Small intestine (tissue), 16 donors: ENCODE results near the gene FAM83D. TPM values are rescaled to one million over a fixed set of nuclear protein-coding genes. Genes with fewer than 3 reads are reported as not detected.

Experiments
- DNase-seq, 2 donors: peaks; one replicate each; pipeline versions ENCODE4 v3.0.0 to v3.0.0-alpha.2; 2013
- FAIRE-seq: peaks from 2 replicates; lab custom pipeline; 2012; peaks lifted over from hg19 to GRCh38; lab: Jason Lieb, UNC
- H3K27ac ChIP-seq, 3 donors: one replicate each; pipeline ENCODE4 v1.5.1; 2013; ENCODE audit warnings: low read length in 2 of 3, mild to moderate bottlenecking in 2 of 3, control low read depth in 1 of 3, inconsistent platforms in 1 of 3, low read depth in 1 of 3, moderate library complexity in 1 of 3
- H3K27me3 ChIP-seq, 3 donors: one replicate each; pipeline ENCODE4 v1.6.1; 2013; ENCODE audit warnings: low read length in 3 of 3, inconsistent platforms in 1 of 3; ENCODE audit not compliant: control insufficient read depth in 3 of 3, insufficient read depth in 3 of 3
- H3K36me3 ChIP-seq, 3 donors: one replicate each; pipeline ENCODE4 v1.6.1; 2013; ENCODE audit warnings: low read length in 3 of 3, inconsistent platforms in 1 of 3, low read depth in 1 of 3, mild to moderate bottlenecking in 1 of 3, moderate library complexity in 1 of 3; ENCODE audit not compliant: control insufficient read depth in 3 of 3, insufficient read depth in 2 of 3
- H3K4me1 ChIP-seq, 3 donors: one replicate each; pipeline ENCODE4 v1.6.1; 2013; ENCODE audit warnings: low read length in 2 of 3, inconsistent platforms in 1 of 3, low read depth in 1 of 3, mild to moderate bottlenecking in 1 of 3, moderate library complexity in 1 of 3; ENCODE audit not compliant: control insufficient read depth in 3 of 3, insufficient read depth in 2 of 3
- H3K4me3 ChIP-seq, 3 donors: one replicate each; pipeline ENCODE4 v1.5.1; 2013; ENCODE audit warnings: low read length in 3 of 3, control low read depth in 1 of 3, inconsistent platforms in 1 of 3, low read depth in 1 of 3, mild to moderate bottlenecking in 1 of 3, moderate library complexity in 1 of 3
- H3K9me3 ChIP-seq, 2 donors: one replicate each; pipeline ENCODE4 v1.6.1; 2013; ENCODE audit warnings: low read depth in 1 of 2, low read length in 1 of 2; ENCODE audit not compliant: control insufficient read depth in 2 of 2, insufficient read depth in 1 of 2
- WGBS, 3 donors: extraction: QIAGEN DNeasy Blood & Tissue Kit; methylation state at CpG; one replicate each; pipeline ENCODE4 v1.1.7; 2013; 5-methylcytosine and 5-hydroxymethylcytosine counted together
- long read RNA-seq, 10 donors: transcript quantifications; one replicate each; lab custom pipeline, GENCODE V29; 2026
- polyA plus RNA-seq, 4 donors: library from polyadenylated mRNA; stranded (reverse) in 3 of 4; unstranded in 1 of 4; fragments of 200-250 nt in 3 of 4; fragments of 120-200 nt in 1 of 4; gene quantifications; one replicate each; pipeline versions ENCODE4 v1.2.1 to v1.2.3, GENCODE V29; 2013
- donor health status: healthy with polysubstance abuse.
- donor health status: control.
- donor health status: control.
- donor health status: Bipolar disorder and iron deficiency.
- donor health status: healthy.

Gene FAM83D
- 10 to 100 TPM in 1 of 4 donors, 1 to 10 TPM in 3; 1.1 to 11.6 (median 4.5) TPM for polyA plus RNA-seq
- long read RNA-seq, donor 1, transcript FAM83D-201 (4 exons, 2,475 nt), result major isoform, 6 of 6 reads
- long read RNA-seq, donor 1, partial matches to known transcripts, result 0 of 6 reads
- long read RNA-seq, donor 1, other reads (novel, unspliced or antisense), result 0 of 6 reads
- long read RNA-seq, donor 2, result 0 reads
- long read RNA-seq, donor 3, partial matches to known transcripts, result 0 of 3 reads
- long read RNA-seq, donor 3, other reads (novel, unspliced or antisense), result 0 of 3 reads
- long read RNA-seq, donor 4, result 0 reads
- long read RNA-seq, donor 5, result 0 reads
- long read RNA-seq, donor 6, partial matches to known transcripts, result 0 of 2 reads
- long read RNA-seq, donor 6, other reads (novel, unspliced or antisense), result 0 of 2 reads
- long read RNA-seq, donor 7, transcript FAM83D-201 (4 exons, 2,475 nt), result major isoform, 21 of 21 reads
- long read RNA-seq, donor 7, partial matches to known transcripts, result 0 of 21 reads
- long read RNA-seq, donor 7, other reads (novel, unspliced or antisense), result 0 of 21 reads
- long read RNA-seq, donor 8, partial matches to known transcripts, result 0 of 2 reads
- long read RNA-seq, donor 8, other reads (novel, unspliced or antisense), result 0 of 2 reads
- long read RNA-seq, donor 9, partial matches to known transcripts, result 0 of 1 reads
- long read RNA-seq, donor 9, other reads (novel, unspliced or antisense), result 0 of 1 reads
- long read RNA-seq, donor 10, partial matches to known transcripts, result 0 of 4 reads
- long read RNA-seq, donor 10, other reads (novel, unspliced or antisense), result 0 of 4 reads

GRCh38 chr20:38926142-38926933 is at the start of gene FAM83D:
Gene FAM83D (plus strand): TSS chr20:38926417. CDS start chr20:38926443, 26 bp downstream.
- DNase-seq, result peak; percentile 98 to 99
- 0% methylated on average over 78 to 95 of the region's 95 CpGs for WGBS, 3 donors
- H3K36me3 ChIP-seq, result no peaks in the 10 kb centered on the region
- FAIRE-seq, result no peak
- peak within 1 kb of the TSS in 1 of 3 donors; percentile 63 for H3K27ac ChIP-seq
- H3K4me3 ChIP-seq, result peak within 1 kb of the TSS; percentile 58 to 74 (median 59)
- no peaks in the 10 kb centered on the region for H3K9me3 ChIP-seq
- no peaks in the 10 kb centered on the region for H3K27me3 ChIP-seq
- H3K4me1 ChIP-seq, result no peaks in the 10 kb centered on the region

GRCh38 chr20:38877483-38877882 is 48.7 kb upstream of the FAM83D start:
- DNase-seq (no peak), FAIRE-seq (no peak)
- no peaks in the 10 kb centered on the region for H3K9me3 ChIP-seq
- H3K27me3 ChIP-seq, result peaks cover 0 to 2% (median 0%) of the 10 kb centered on the region in 3 donors
- 73 to 84% (median 78%) methylated on average over 6 of the region's 6 CpGs for WGBS, 3 donors
- H3K4me3 ChIP-seq, result no peak overlapping the region
- no peaks in the 10 kb centered on the region for H3K36me3 ChIP-seq
- peak overlapping the region in 1 of 3 donors; percentile 5 for H3K27ac ChIP-seq
- peaks cover 0 to 7% (median 0%) of the 10 kb centered on the region in 3 donors for H3K4me1 ChIP-seq

GRCh38 chr20:38878866-38879265 is 47.4 kb upstream of the FAM83D start:
- peaks cover 0 to 3% (median 0%) of the 10 kb centered on the region in 3 donors for H3K27me3 ChIP-seq
- H3K4me1 ChIP-seq, result peaks cover 0 to 6% (median 0%) of the 10 kb centered on the region in 3 donors
- WGBS, 3 donors, result 28 to 39% (median 38%) methylated on average over 9 of the region's 9 CpGs
- H3K27ac ChIP-seq, result no peak overlapping the region
- H3K36me3 ChIP-seq, result no peaks in the 10 kb centered on the region
- H3K4me3 ChIP-seq, result no peak overlapping the region
- FAIRE-seq (no peak), DNase-seq (peak in 1 of 2 donors; percentile 35)
- no peaks in the 10 kb centered on the region for H3K9me3 ChIP-seq

GRCh38 chr20:38880952-38881735 is 45.1 kb upstream of the FAM83D start:
- DNase-seq, result no peak

GRCh38 chr20:38881806-38882440 is 44.3 kb upstream of the FAM83D start:
- no peak for DNase-seq
- Histone ChIP-seq H3K4me1 (no peaks in the 10 kb centered on the region), H3K27me3 (peaks cover 0 to 3% (median 0%) of the 10 kb centered on the region in 3 donors), H3K27ac (no peak overlapping the region), H3K36me3 (no peaks in the 10 kb centered on the region), H3K4me3 (no peak overlapping the region), H3K9me3 (no peaks in the 10 kb centered on the region)
- FAIRE-seq, result no peak
- WGBS, 3 donors, result 86 to 92% (median 90%) methylated on average over 4 of the region's 4 CpGs

More at GRCh38 chr20:38880952-38881735, 45.1 kb upstream of the FAM83D start:
- Histone ChIP-seq H3K4me1 (no peaks in the 10 kb centered on the region), H3K36me3 (no peaks in the 10 kb centered on the region), H3K27me3 (peaks cover 0 to 3% (median 0%) of the 10 kb centered on the region in 3 donors), H3K9me3 (no peaks in the 10 kb centered on the region), H3K27ac (no peak overlapping the region), H3K4me3 (no peak overlapping the region)
- FAIRE-seq, result no peak
- WGBS, 3 donors, result 59 to 70% (median 62%) methylated on average over 14 of the region's 14 CpGs

- WGBS, 3 donors, result 64 to 84% (median 66%) methylated on average over 2 of the region's 2 CpGs
- no peak for FAIRE-seq
Observed at GRCh38 chr20:38882600-38882999, 43.6 kb upstream of the FAM83D start.

More at GRCh38 chr20:38882600-38882999, 43.6 kb upstream of the FAM83D start:
- H3K4me3 ChIP-seq, result no peak overlapping the region
- H3K36me3 ChIP-seq, result no peaks in the 10 kb centered on the region
- H3K4me1 ChIP-seq, result no peaks in the 10 kb centered on the region
- H3K27ac ChIP-seq, result peak overlapping the region in 1 of 3 donors; percentile 5
- peaks cover 0 to 3% (median 0%) of the 10 kb centered on the region in 3 donors for H3K27me3 ChIP-seq
- no peak for DNase-seq
- H3K9me3 ChIP-seq, result no peaks in the 10 kb centered on the region
